LNCaP clone FGC (cell line): ENCODE measurements around the gene GPR52.

Experiments
- DNase-seq: peaks from one replicate; pipeline ENCODE4 v3.0.0-alpha.2; 2011; ENCODE audit warnings: low read depth
- H3K4me3 ChIP-seq: 2 replicates; pipeline ENCODE4 v1.5.1; 2011; ENCODE audit warnings: mild to moderate bottlenecking, low read depth, low read length, control low read depth
- TF ChIP-seq, protein P1 (sequence below): IDR thresholded peaks from 2 replicates; pipeline ENCODE4 v1.5.1; 2012; ENCODE audit warnings: mild to moderate bottlenecking; ENCODE audit not compliant: control insufficient read depth, insufficient read depth; ENCODE audit errors: extremely low read depth

The GPR52 gene, protein sequence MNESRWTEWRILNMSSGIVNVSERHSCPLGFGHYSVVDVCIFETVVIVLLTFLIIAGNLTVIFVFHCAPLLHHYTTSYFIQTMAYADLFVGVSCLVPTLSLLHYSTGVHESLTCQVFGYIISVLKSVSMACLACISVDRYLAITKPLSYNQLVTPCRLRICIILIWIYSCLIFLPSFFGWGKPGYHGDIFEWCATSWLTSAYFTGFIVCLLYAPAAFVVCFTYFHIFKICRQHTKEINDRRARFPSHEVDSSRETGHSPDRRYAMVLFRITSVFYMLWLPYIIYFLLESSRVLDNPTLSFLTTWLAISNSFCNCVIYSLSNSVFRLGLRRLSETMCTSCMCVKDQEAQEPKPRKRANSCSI

DNA sequence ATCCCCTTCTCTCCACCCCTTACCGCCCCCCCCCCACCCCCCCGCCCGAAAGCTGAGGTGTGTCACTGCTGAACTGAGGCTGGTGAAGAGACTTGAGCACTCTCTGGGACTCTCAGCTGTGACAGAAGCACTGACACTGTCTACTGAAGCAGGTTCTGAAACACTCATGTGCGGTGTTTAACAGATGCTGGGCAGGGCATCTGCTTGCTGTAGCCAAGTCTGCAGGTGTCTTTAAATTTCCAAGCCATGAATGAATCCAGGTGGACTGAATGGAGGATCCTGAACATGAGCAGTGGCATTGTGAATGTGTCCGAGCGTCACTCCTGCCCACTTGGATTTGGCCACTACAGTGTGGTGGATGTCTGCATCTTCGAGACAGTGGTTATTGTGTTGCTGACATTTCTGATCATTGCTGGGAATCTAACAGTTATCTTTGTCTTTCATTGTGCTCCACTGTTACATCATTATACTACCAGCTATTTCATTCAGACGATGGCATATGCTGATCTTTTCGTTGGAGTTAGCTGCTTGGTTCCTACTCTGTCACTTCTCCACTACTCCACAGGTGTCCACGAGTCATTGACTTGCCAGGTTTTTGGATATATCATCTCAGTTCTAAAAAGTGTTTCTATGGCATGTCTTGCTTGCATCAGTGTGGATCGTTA is at the start of gene GPR52:
TSS of gene GPR52 (plus strand) at position 99 of the 665 bp plus-strand sequence. CDS start at position 247, 148 bp downstream.
- DNase-seq, result no peak
- no peak within 1 kb of the TSS for H3K4me3 ChIP-seq
- TF ChIP-seq, protein P1, sequence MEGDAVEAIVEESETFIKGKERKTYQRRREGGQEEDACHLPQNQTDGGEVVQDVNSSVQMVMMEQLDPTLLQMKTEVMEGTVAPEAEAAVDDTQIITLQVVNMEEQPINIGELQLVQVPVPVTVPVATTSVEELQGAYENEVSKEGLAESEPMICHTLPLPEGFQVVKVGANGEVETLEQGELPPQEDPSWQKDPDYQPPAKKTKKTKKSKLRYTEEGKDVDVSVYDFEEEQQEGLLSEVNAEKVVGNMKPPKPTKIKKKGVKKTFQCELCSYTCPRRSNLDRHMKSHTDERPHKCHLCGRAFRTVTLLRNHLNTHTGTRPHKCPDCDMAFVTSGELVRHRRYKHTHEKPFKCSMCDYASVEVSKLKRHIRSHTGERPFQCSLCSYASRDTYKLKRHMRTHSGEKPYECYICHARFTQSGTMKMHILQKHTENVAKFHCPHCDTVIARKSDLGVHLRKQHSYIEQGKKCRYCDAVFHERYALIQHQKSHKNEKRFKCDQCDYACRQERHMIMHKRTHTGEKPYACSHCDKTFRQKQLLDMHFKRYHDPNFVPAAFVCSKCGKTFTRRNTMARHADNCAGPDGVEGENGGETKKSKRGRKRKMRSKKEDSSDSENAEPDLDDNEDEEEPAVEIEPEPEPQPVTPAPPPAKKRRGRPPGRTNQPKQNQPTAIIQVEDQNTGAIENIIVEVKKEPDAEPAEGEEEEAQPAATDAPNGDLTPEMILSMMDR, result no peak

DNA sequence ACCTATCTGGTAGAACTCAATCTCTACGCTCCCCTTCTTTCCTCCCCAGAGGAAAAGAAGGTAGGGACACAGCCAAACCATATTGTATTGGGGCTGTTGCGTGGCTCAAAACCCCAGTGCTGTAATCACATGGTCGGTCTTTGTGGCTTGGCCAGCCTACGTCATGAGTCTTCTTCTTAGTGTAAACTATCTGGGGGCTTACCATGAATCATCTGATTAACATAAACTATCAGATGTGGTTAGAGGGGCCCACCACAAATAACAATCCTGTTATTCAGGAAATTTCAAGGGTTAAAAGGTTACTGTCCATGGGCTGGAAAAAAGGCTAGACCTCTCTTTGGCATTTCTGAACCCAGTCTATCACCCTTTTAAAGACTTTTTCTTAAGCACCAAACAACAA is 49.5 kb upstream of the GPR52 start:
- TF ChIP-seq, protein P1, result no peak
- DNase-seq, result no peak
- H3K4me3 ChIP-seq, result no peak overlapping the region

DNA sequence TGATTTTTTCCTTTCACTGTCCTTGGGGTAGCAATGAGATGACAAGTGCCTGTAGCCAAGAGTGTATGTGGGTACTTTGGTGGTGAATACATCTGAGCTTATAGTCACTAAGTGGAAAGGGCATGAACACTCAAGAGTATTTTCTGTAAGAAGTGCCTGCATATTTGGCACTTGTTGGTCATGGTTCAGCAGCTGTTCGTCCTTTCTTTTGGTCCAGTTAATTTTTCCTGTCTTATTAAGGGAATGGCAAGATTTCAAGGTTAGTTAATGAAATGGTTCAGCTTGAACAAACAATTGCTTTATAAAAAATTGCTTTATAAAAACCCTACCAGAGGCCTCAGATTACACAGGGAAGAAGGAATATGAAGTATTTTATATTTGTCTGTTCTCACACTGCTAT is 48.6 kb upstream of the GPR52 start:
- DNase-seq, result no peak
- no peak overlapping the region for H3K4me3 ChIP-seq
- TF ChIP-seq, protein P1, result no peak

DNA sequence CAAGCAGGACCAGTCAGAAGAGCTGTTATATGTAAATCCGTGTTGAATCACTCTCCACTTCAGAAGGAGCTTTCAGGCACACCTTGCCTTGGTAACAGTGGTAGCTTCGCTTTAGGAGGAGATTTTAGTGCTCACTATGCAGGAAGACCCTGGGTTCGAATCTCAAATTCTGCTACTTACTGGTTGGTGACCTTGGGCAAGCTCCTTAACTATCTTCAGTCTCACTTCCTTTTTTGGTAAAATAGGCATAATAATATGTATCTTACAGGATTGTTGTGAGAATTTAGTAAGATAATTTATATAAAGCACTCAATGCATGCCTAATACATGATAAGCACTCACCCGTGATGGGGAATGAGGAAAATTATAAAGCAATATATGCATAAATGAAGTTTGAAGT is 46.7 kb upstream of the GPR52 start:
- H3K4me3 ChIP-seq, result no peak overlapping the region
- no peak for DNase-seq
- TF ChIP-seq, protein P1, result no peak

DNA sequence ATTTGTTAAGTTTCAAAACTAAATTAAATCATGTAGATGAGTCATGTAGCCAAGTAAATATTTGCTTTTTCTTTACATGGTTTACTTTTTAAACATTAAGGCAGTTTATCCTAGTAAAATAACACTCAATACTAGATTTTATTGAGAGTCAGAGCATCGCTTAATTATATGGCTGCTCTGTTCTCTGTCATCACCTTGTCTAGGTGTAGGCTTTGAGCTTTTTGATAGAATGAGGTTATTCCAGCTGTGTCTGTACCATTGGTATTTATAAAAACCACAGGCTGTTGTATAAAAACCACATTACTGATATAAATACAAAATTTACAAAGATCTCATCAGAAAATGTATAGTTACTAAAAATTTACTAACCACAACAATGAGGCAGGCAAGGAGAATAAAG is 42.5 kb upstream of the GPR52 start:
- no peak overlapping the region for H3K4me3 ChIP-seq
- TF ChIP-seq, protein P1, result no peak
- no peak for DNase-seq

DNA sequence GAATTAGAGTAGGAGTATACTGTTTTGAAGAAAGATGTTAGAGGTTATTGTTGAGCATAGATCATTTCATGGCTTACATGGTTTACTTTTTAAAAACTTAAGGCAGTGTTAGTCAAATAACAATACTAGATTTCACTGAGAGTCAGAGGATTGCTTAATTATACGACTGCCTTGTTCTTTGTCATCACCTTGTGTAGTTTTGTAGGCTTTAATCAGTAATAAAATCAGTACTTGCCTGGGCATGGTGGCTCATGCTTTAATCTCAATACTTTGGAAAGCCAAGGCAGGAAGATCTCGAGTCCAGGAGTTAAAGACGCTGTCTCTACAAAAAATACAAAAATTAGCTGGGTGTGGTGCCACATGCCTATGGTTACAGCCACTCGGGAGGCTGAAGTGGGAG is 41.3 kb upstream of the GPR52 start:
- no peak overlapping the region for H3K4me3 ChIP-seq
- no peak for DNase-seq
- TF ChIP-seq, protein P1, result no peak
